Left renal cortex interstitium (tissue), 4 donors: ENCODE data around the gene CLIC4. TPM values are rescaled to one million over a fixed set of nuclear protein-coding genes. Genes with fewer than 3 reads are reported as not detected.
"Not testable (repeated sequence)": the region's sequence is repeated elsewhere in the genome, so short reads cannot be mapped to it uniquely, and the experiment has no call there.

Source experiments
- DNase-seq, 4 donors: peaks; one replicate each; pipeline ENCODE4 v3.0.0-alpha.2; 2013; ENCODE audit warnings: low read depth in 4 of 4, low spot score in 2 of 4, missing footprints in 1 of 4
- polyA plus RNA-seq, 4 donors: library from polyadenylated mRNA; unstranded; fragments of 120-200 nt; gene quantifications; one replicate each; pipeline ENCODE4 v1.2.1, GENCODE V29; 2013; ENCODE audit not compliant: insufficient read length in 4 of 4

CLIC4 gene
- polyA plus RNA-seq, result 100 to 1,000 TPM; 156 to 191 (median 179) TPM

GRCh38 chr1:24744911-24745710 lies at the start of gene CLIC4:
Gene CLIC4 (plus strand): TSS chr1:24745447. CDS start chr1:24745554, 107 bp downstream.
- peak; percentile 94 to 99 (median 99) for DNase-seq

GRCh38 chr1:24696041-24696755 lies 49.0 kb upstream of the CLIC4 start:
- DNase-seq, result no peak

GRCh38 chr1:24696756-24697330 lies 48.4 kb upstream of the CLIC4 start:
- DNase-seq, result no peak

- not testable (repeated sequence) for DNase-seq
These were observed 47.7 kb upstream of the CLIC4 start for GRCh38 chr1:24697453-24698001.

GRCh38 chr1:24698326-24698725 lies 46.9 kb upstream of the CLIC4 start:
- not testable (repeated sequence) for DNase-seq

- no peak for DNase-seq
These were observed 45.6 kb upstream of the CLIC4 start for GRCh38 chr1:24699628-24700027.

- no peak for DNase-seq
These were observed 42.5 kb upstream of the CLIC4 start for GRCh38 chr1:24702511-24703293.

- no peak for DNase-seq
These were observed 40.6 kb upstream of the CLIC4 start for GRCh38 chr1:24704411-24705259.

- peak in 2 of 4 donors; percentile 58 to 68 for DNase-seq
These were observed 39.8 kb upstream of the CLIC4 start for GRCh38 chr1:24705260-24706073.

GRCh38 chr1:24706074-24706389 lies 39.2 kb upstream of the CLIC4 start:
- not testable (repeated sequence) for DNase-seq

- DNase-seq, result no peak
These were observed 37.6 kb upstream of the CLIC4 start for GRCh38 chr1:24707687-24708086.

- DNase-seq, result no peak
These were observed 36.3 kb upstream of the CLIC4 start for GRCh38 chr1:24708938-24709337.

GRCh38 chr1:24709791-24710441 lies 35.3 kb upstream of the CLIC4 start:
- DNase-seq, result no peak

- DNase-seq, result no peak
These were observed 33.9 kb upstream of the CLIC4 start for GRCh38 chr1:24711329-24711728.

GRCh38 chr1:24713176-24713575 lies 32.1 kb upstream of the CLIC4 start:
- no peak for DNase-seq

GRCh38 chr1:24713736-24714135 lies 31.5 kb upstream of the CLIC4 start:
- no peak for DNase-seq

- DNase-seq, result no peak
These were observed 30.3 kb upstream of the CLIC4 start for GRCh38 chr1:24714859-24715520.

GRCh38 chr1:24715658-24716057 lies 29.6 kb upstream of the CLIC4 start:
- no peak for DNase-seq
